ENCODE data around the gene AOAH.

AOAH gene

DNA sequence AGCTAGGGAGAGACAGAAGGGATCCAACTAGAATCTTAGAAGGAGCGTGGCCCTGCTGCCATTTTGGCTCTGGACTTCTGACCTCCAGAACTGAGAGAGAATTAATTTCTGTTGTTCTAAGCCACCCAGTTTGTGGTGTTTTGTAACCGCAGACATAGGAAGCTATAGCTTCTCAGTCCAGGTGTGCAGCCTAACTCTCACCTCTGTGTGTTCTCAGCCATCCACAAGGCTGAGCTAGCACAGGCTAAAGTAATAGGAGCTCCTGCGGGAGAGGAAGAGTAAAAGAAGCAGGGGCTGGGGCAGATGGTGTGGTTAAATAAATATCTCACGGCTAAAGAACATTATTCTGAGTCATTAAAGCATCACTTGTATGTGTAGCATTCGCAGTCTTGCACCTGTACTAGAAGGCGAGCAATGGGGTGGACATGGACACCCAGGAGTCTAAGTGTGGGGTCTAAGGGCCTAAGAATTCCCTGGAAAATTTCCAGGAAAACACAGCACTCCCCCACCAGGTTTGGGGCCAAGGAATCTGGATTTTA is 94.1 kb downstream of the AOAH start:
- H3K4me3 ChIP-seq (ENCODE audit: low read length in 2 of 2), result no peak overlapping the region
- H3K9ac ChIP-seq (ENCODE audit: low read length in 2 of 2), result no peak overlapping the region
- no peaks in the 10 kb centered on the region for H3K4me1 ChIP-seq (ENCODE audit: control insufficient read depth, insufficient read depth, low read length)
- no peaks in the 10 kb centered on the region for H3K9me3 ChIP-seq (ENCODE audit: control insufficient read depth in 2 of 2, low read length in 2 of 2)
- H3K27me3 ChIP-seq (ENCODE audit: control insufficient read depth in 1 of 2, insufficient read depth in 2 of 2, low read length in 2 of 2), result no peaks in the 10 kb centered on the region
- no peak overlapping the region for H3K27ac ChIP-seq (ENCODE audit: low read length)
- H3K36me3 ChIP-seq (ENCODE audit: control insufficient read depth in 2 of 2, insufficient read depth in 2 of 2, low read length in 2 of 2), result no peaks in the 10 kb centered on the region

DNA sequence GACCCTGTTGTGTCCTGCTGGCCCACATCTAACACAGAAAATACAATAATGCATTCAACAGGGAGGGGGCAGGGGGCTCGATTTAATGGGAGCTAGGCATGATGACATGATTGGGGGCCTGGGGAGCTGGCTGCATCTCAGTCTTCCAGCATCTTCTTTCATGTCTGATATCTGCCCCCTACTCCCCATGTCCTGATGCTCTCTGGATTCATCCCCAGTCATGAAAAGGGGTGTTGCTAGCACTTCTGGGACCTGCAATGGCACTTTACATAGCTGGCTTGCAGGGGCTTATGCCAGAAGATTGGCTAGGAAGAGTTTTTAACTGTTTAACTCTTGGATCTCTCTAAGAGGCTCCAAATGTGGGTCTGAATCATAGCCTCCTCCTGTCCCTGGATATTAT is 94.9 kb downstream of the AOAH start:
- no peaks in the 10 kb centered on the region for H3K4me1 ChIP-seq (ENCODE audit: control insufficient read depth, insufficient read depth, low read length)
- no peaks in the 10 kb centered on the region for H3K9me3 ChIP-seq (ENCODE audit: control insufficient read depth in 2 of 2, low read length in 2 of 2)
- no peaks in the 10 kb centered on the region for H3K27me3 ChIP-seq (ENCODE audit: control insufficient read depth in 1 of 2, insufficient read depth in 2 of 2, low read length in 2 of 2)
- H3K27ac ChIP-seq (ENCODE audit: low read length), result no peak overlapping the region
- no peak overlapping the region for H3K9ac ChIP-seq (ENCODE audit: low read length in 2 of 2)
- no peak overlapping the region for H3K4me3 ChIP-seq (ENCODE audit: low read length in 2 of 2)
- no peaks in the 10 kb centered on the region for H3K36me3 ChIP-seq (ENCODE audit: control insufficient read depth in 2 of 2, insufficient read depth in 2 of 2, low read length in 2 of 2)

DNA sequence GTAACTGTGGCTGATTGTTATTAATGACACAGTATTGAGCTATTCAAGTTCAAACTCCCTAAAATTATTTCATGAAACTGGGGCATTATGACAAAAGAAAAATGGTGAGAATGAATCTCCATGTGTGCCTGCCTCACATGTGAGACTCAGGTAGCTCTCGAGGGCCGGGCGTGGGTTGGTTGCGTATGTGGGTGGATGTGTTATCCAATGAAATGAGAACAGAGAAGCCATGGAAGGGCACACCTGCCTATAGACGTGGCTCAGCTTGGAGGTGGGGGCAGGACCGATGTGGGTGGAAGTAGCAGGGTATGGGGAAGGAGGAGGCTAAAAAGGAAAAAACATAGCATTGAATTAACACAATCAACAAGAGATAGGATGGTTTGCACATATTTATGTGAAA is 96.5 kb downstream of the AOAH start:
- no peaks in the 10 kb centered on the region for H3K36me3 ChIP-seq (ENCODE audit: control insufficient read depth in 2 of 2, insufficient read depth in 2 of 2, low read length in 2 of 2)
- H3K4me3 ChIP-seq (ENCODE audit: low read length in 2 of 2), result no peak overlapping the region

DNA sequence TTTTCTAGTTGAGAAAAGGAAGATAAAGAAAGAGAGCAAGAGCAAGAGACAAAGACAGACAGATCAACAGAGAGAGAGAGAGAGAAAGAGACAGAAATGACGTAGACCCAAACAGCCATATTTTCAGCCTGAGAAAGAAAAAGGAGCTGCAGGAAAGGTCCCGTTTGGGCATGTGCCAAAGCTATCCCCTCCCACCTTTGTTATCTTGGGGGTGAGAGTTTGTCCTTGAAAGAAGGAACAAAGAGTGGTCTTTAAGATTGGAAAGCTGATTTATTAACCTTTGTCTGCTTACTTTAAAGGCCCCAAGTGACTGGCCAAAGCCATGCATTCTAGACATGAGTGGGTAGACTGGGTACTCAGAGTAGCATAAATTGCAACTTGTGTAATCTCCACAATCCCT is 98.2 kb downstream of the AOAH start:
- H3K4me1 ChIP-seq (ENCODE audit: control insufficient read depth, insufficient read depth, low read length), result no peaks in the 10 kb centered on the region
- H3K4me3 ChIP-seq (ENCODE audit: low read length in 2 of 2), result no peak overlapping the region
- no peaks in the 10 kb centered on the region for H3K9me3 ChIP-seq (ENCODE audit: control insufficient read depth in 2 of 2, low read length in 2 of 2)
- no peak overlapping the region for H3K9ac ChIP-seq (ENCODE audit: low read length in 2 of 2)
- no peak overlapping the region for H3K27ac ChIP-seq (ENCODE audit: low read length)
- no peaks in the 10 kb centered on the region for H3K36me3 ChIP-seq (ENCODE audit: control insufficient read depth in 2 of 2, insufficient read depth in 2 of 2, low read length in 2 of 2)
- H3K27me3 ChIP-seq (ENCODE audit: control insufficient read depth in 1 of 2, insufficient read depth in 2 of 2, low read length in 2 of 2), result no peaks in the 10 kb centered on the region

More for the DNA sequence above, 96.5 kb downstream of the AOAH start:
- H3K9me3 ChIP-seq (ENCODE audit: control insufficient read depth in 2 of 2, low read length in 2 of 2), result no peaks in the 10 kb centered on the region
- no peak overlapping the region for H3K27ac ChIP-seq (ENCODE audit: low read length)
- H3K27me3 ChIP-seq (ENCODE audit: control insufficient read depth in 1 of 2, insufficient read depth in 2 of 2, low read length in 2 of 2), result no peaks in the 10 kb centered on the region
- no peak overlapping the region for H3K9ac ChIP-seq (ENCODE audit: low read length in 2 of 2)
- no peaks in the 10 kb centered on the region for H3K4me1 ChIP-seq (ENCODE audit: control insufficient read depth, insufficient read depth, low read length)

DNA sequence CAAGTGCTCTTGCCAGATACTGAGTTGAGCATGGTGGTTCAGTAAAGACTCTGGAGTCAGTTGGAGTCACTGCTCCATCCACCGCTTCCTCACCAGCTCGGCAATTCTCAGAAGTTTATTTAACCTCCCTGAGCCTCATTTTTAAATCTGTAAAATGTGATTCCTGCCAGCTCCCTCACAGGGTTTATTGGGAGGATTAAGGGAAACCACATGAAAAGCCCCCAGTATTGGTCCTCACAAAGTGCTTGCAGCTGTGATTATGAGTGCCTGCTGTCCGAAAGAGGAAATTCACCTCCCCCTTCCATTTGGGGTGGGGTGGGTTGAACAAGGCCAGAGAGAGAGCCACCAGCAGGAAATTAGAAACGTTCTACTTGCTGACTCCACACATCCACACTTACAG is 99.0 kb downstream of the AOAH start:
- H3K27ac ChIP-seq (ENCODE audit: low read length), result no peak overlapping the region
- no peak overlapping the region for H3K4me3 ChIP-seq (ENCODE audit: low read length in 2 of 2)
- no peaks in the 10 kb centered on the region for H3K27me3 ChIP-seq (ENCODE audit: control insufficient read depth in 1 of 2, insufficient read depth in 2 of 2, low read length in 2 of 2)
- H3K9me3 ChIP-seq (ENCODE audit: control insufficient read depth in 2 of 2, low read length in 2 of 2), result no peaks in the 10 kb centered on the region
- H3K4me1 ChIP-seq (ENCODE audit: control insufficient read depth, insufficient read depth, low read length), result no peaks in the 10 kb centered on the region
- H3K9ac ChIP-seq (ENCODE audit: low read length in 2 of 2), result no peak overlapping the region
- no peaks in the 10 kb centered on the region for H3K36me3 ChIP-seq (ENCODE audit: control insufficient read depth in 2 of 2, insufficient read depth in 2 of 2, low read length in 2 of 2)

DNA sequence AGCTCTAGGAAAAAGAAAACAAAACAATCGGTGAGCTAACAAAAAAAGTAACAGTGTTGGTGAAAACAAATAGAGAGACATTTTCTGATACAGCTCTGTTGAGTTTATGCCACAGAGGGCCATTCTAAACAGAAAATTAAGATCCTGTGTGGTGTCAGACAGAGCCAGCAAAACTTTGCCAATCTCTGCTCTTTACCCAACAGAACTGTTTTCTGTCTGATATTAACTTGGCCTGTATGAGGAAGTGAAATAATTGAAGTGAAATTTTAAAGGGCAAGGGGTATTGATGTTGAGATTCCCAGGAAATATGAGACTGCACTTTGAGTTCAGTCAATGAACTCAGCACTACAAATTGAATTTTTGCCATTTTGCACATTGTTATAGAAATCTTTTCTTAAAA is 101.0 kb downstream of the AOAH start:
- no peaks in the 10 kb centered on the region for H3K9me3 ChIP-seq (ENCODE audit: control insufficient read depth in 2 of 2, low read length in 2 of 2)
- no peak overlapping the region for H3K4me3 ChIP-seq (ENCODE audit: low read length in 2 of 2)
- H3K27ac ChIP-seq (ENCODE audit: low read length), result no peak overlapping the region
- H3K4me1 ChIP-seq (ENCODE audit: control insufficient read depth, insufficient read depth, low read length), result no peaks in the 10 kb centered on the region
- H3K36me3 ChIP-seq (ENCODE audit: control insufficient read depth in 2 of 2, insufficient read depth in 2 of 2, low read length in 2 of 2), result no peaks in the 10 kb centered on the region
- no peaks in the 10 kb centered on the region for H3K27me3 ChIP-seq (ENCODE audit: control insufficient read depth in 1 of 2, insufficient read depth in 2 of 2, low read length in 2 of 2)
- no peak overlapping the region for H3K9ac ChIP-seq (ENCODE audit: low read length in 2 of 2)

DNA sequence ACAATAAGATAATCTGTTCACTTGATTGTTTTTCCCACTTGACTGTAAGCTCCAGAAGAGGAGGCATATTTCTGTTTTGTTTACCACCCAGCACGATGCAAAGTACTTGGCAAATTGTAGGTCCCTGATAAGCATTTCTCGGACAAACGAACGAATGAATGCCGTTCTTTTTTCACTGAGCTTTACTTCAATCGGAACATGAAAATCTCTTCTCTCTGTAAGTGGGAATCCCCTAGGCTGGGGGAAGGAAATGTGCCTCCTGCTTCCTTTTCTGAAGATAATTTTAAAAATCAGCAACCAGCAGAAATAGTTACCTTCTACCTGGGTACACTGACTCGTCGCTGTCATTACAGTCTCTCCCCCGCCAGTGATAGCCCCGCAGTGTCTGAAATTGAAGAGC is 102.9 kb downstream of the AOAH start:
- no peaks in the 10 kb centered on the region for H3K27me3 ChIP-seq (ENCODE audit: control insufficient read depth in 1 of 2, insufficient read depth in 2 of 2, low read length in 2 of 2)
- no peak overlapping the region for H3K9ac ChIP-seq (ENCODE audit: low read length in 2 of 2)
- no peak overlapping the region for H3K27ac ChIP-seq (ENCODE audit: low read length)
- peaks cover under 1% of the 10 kb centered on the region for H3K4me1 ChIP-seq (ENCODE audit: control insufficient read depth, insufficient read depth, low read length)
- H3K9me3 ChIP-seq (ENCODE audit: control insufficient read depth in 2 of 2, low read length in 2 of 2), result no peaks in the 10 kb centered on the region
- no peaks in the 10 kb centered on the region for H3K36me3 ChIP-seq (ENCODE audit: control insufficient read depth in 2 of 2, insufficient read depth in 2 of 2, low read length in 2 of 2)
- no peak overlapping the region for H3K4me3 ChIP-seq (ENCODE audit: low read length in 2 of 2)

DNA sequence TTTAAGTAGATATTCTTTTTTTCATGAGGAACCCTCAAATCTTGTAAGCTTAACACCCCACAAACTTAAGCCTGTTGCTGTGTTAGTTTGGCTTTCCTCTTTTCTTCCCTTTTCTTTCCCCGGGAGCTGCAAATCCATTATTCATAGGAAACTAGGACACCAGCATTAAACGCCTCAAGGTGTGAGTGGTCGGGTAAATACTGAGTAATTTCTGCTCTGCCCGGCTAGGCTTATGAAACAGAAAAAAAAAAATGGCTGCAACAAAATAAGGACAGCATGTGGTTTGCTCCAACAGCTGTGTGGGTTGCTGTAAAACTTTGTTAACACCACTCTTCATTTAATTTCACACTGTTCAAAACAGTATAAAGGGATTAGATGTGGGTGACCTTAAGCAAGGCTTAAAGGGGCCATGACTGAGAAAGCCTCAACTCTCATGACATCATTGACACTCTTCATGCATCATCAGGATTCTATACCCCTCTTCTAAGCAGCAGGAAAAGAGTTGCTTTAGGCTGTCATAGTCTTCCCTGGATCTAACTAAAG is 104.1 kb downstream of the AOAH start:
- no peaks in the 10 kb centered on the region for H3K27me3 ChIP-seq (ENCODE audit: control insufficient read depth in 1 of 2, insufficient read depth in 2 of 2, low read length in 2 of 2)
- H3K4me3 ChIP-seq (ENCODE audit: low read length in 2 of 2), result no peak overlapping the region
- no peaks in the 10 kb centered on the region for H3K36me3 ChIP-seq (ENCODE audit: control insufficient read depth in 2 of 2, insufficient read depth in 2 of 2, low read length in 2 of 2)
- peaks cover 2% of the 10 kb centered on the region for H3K4me1 ChIP-seq (ENCODE audit: control insufficient read depth, insufficient read depth, low read length)
- H3K9ac ChIP-seq (ENCODE audit: low read length in 2 of 2), result no peak overlapping the region
- no peaks in the 10 kb centered on the region for H3K9me3 ChIP-seq (ENCODE audit: control insufficient read depth in 2 of 2, low read length in 2 of 2)
- no peak overlapping the region for H3K27ac ChIP-seq (ENCODE audit: low read length)

DNA sequence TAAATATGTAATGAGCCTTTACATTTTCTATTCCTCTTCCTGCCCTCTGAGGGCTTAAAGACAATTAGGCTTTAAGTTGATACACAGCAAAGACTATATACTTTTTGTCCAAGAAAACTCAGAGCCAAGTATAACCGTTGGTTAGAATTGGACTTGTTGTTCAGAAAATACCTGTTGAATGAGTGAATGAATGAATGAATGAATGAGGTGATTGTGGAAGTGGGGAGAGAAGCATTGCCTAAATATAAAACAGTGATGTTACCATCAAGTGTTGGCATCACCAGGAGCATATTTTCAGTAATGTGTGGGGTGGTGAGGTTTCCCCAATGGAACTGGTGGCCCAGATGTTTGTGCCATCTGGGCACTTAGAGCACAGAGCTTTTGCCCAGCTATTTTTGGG is 106.9 kb downstream of the AOAH start:
- H3K36me3 ChIP-seq (ENCODE audit: control insufficient read depth in 2 of 2, insufficient read depth in 2 of 2, low read length in 2 of 2), result no peaks in the 10 kb centered on the region

DNA sequence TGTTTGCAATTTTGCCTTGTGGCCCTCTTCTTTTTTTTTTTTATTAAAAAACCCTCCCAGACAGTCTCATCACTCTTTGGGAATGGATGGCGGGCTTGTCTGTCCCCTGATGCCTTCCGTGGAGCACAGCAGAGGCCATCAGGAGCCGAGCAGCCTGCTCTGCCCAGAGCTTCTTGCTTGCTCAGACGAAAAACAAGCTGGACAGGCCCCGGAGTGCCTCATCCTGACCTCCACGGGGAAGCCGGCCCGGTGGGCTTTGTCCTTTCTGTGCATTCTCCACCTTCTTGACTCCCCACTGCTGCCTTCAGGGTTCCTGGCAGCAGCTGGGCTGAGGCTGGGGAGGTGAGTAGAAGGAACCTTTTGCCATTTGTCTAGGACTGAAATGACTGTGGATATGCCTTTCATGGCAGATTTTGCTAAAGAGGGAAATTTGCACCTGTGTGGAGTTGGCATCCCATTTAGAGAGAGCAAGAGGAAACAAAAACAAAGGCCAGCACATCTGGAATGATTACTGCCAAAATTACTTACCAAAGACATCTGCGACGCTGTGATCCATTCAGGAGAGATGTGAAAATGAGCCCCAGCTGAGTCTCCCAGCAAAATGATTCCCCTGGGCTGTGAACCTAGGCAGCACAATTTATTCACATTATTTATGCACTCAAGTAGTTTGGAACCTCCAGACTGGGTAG is 108.3 kb downstream of the AOAH start:
- peaks cover 2% of the 10 kb centered on the region for H3K4me1 ChIP-seq (ENCODE audit: control insufficient read depth, insufficient read depth, low read length)
- H3K27ac ChIP-seq (ENCODE audit: low read length), result no peak overlapping the region
- H3K36me3 ChIP-seq (ENCODE audit: control insufficient read depth in 2 of 2, insufficient read depth in 2 of 2, low read length in 2 of 2), result no peaks in the 10 kb centered on the region
- no peak overlapping the region for H3K9ac ChIP-seq (ENCODE audit: low read length in 2 of 2)
- no peaks in the 10 kb centered on the region for H3K27me3 ChIP-seq (ENCODE audit: control insufficient read depth in 1 of 2, insufficient read depth in 2 of 2, low read length in 2 of 2)
- H3K9me3 ChIP-seq (ENCODE audit: control insufficient read depth in 2 of 2, low read length in 2 of 2), result no peaks in the 10 kb centered on the region
- H3K4me3 ChIP-seq (ENCODE audit: low read length in 2 of 2), result no peak overlapping the region

More for the DNA sequence above, 106.9 kb downstream of the AOAH start:
- Histone ChIP-seq H3K4me1 (ENCODE audit: control insufficient read depth, insufficient read depth, low read length) (peaks cover 2% of the 10 kb centered on the region), H3K9ac (ENCODE audit: low read length in 2 of 2) (no peak overlapping the region), H3K9me3 (ENCODE audit: control insufficient read depth in 2 of 2, low read length in 2 of 2) (no peaks in the 10 kb centered on the region), H3K4me3 (ENCODE audit: low read length in 2 of 2) (no peak overlapping the region), H3K27me3 (ENCODE audit: control insufficient read depth in 1 of 2, insufficient read depth in 2 of 2, low read length in 2 of 2) (no peaks in the 10 kb centered on the region), H3K27ac (ENCODE audit: low read length) (no peak overlapping the region)

DNA sequence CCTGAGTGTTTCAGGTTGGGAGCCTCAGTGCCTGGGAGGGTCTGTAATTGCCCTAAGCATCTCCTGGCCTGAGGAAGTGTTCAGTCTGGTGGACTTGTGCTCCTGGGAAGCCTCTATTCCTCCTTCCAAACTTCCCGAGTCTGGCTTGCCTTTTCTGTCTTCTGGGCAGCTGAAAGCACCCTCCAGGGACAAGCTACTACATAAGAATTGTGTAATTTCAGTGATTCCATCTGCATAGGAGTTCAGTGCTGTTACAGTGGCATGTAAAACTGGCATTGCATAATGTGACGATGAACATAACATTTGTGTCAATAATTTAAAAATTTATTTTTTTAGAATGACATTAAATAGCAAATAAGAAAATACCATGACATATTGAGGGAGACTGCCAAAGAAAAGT is 109.3 kb downstream of the AOAH start:
- no peak overlapping the region for H3K9ac ChIP-seq (ENCODE audit: low read length in 2 of 2)
- no peak overlapping the region for H3K4me3 ChIP-seq (ENCODE audit: low read length in 2 of 2)
- H3K27me3 ChIP-seq (ENCODE audit: control insufficient read depth in 1 of 2, insufficient read depth in 2 of 2, low read length in 2 of 2), result no peaks in the 10 kb centered on the region
- H3K27ac ChIP-seq (ENCODE audit: low read length), result no peak overlapping the region
- H3K4me1 ChIP-seq (ENCODE audit: control insufficient read depth, insufficient read depth, low read length), result peaks cover 2% of the 10 kb centered on the region
- H3K36me3 ChIP-seq (ENCODE audit: control insufficient read depth in 2 of 2, insufficient read depth in 2 of 2, low read length in 2 of 2), result no peaks in the 10 kb centered on the region
- no peaks in the 10 kb centered on the region for H3K9me3 ChIP-seq (ENCODE audit: control insufficient read depth in 2 of 2, low read length in 2 of 2)
